Gastroesophageal sphincter (tissue), 4 donors: Measurements from ENCODE around the gene C19orf67. TPM values are rescaled to one million over a fixed set of nuclear protein-coding genes. Genes with fewer than 3 reads are reported as not detected.

Experiments used
- ATAC-seq: fragments of 150-250 bp; one replicate; pipeline ENCODE4 v1.9.1; 2016; ENCODE audit warnings: mild to moderate bottlenecking, moderate library complexity
- H3K27ac ChIP-seq, 4 donors: fragments of 200-600 bp; sonication (generic) in 3 of 4; 1 replicate in 3 of 4; 2 replicates in 1 of 4; pipeline ENCODE4 v1.5.1; 2016 to 2019
- H3K27me3 ChIP-seq: fragments of 200-600 bp; sonication (generic); one replicate; pipeline ENCODE4 v1.5.1; 2019
- H3K36me3 ChIP-seq, 2 donors: fragments of 200-600 bp; sonication (generic); one replicate each; pipeline ENCODE4 v1.5.1; 2019; ENCODE audit warnings: control low read depth in 1 of 2
- H3K4me1 ChIP-seq, 3 donors: fragments of 200-600 bp; sonication (generic); 1 replicate in 2 of 3; 2 replicates in 1 of 3; pipeline ENCODE4 v1.5.1; 2016 to 2019; ENCODE audit warnings: control low read depth in 2 of 3
- H3K4me3 ChIP-seq, 2 donors: fragments of 200-600 bp; sonication (generic); one replicate each; pipeline ENCODE4 v1.5.1; 2019; ENCODE audit warnings: mild to moderate bottlenecking in 1 of 2, moderate library complexity in 1 of 2
- H3K9me3 ChIP-seq, 3 donors: fragments of 200-600 bp; sonication (generic); one replicate each; pipeline ENCODE4 v1.5.1; 2017 to 2019; ENCODE audit warnings: control low read depth in 2 of 3
- CTCF ChIP-seq, 4 experiments: fragments of 200-600 bp in 2 of 4; fragments of 450-650 bp in 2 of 4; sonication (generic) in 1 of 4; IDR thresholded peaks; one replicate each; pipeline ENCODE4 v1.5.1; 2017 to 2019; ENCODE audit warnings: antibody characterized with exemption in 4 of 4, mild to moderate bottlenecking in 2 of 4, moderate library complexity in 2 of 4
- EP300 ChIP-seq: sonication (generic); formaldehyde crosslinking; IDR thresholded peaks from one replicate; pipeline ENCODE4 v1.6.1; 2017; ENCODE audit warnings: antibody characterized with exemption, mild to moderate bottlenecking
- POLR2A ChIP-seq, 2 donors: fragments of 450-650 bp; IDR thresholded peaks; one replicate each; pipeline ENCODE4 v1.6.1; 2017; ENCODE audit warnings: antibody characterized with exemption in 2 of 2, mild to moderate bottlenecking in 2 of 2, moderate library complexity in 1 of 2
- POLR2AphosphoS5 ChIP-seq: sonication (generic); formaldehyde crosslinking; IDR thresholded peaks from one replicate; pipeline ENCODE4 v1.6.1; 2017; ENCODE audit warnings: antibody characterized with exemption
- WGBS, 2 donors: methylation state at CpG; one replicate each; pipeline ENCODE4 v1.1.5; 2018; ENCODE audit warnings: low coverage in 1 of 2; 5-methylcytosine and 5-hydroxymethylcytosine counted together
- total RNA-seq, 4 donors: library from RNA; depleted of rRNA; stranded (reverse); fragments of >200 nt; gene quantifications; one replicate each; pipeline ENCODE4 v1.1.0, GENCODE V29; 2016

The C19orf67 gene
- total RNA-seq, 4 donors from 2014 or later: not detected

- no peak overlapping the region for H3K27ac ChIP-seq
- TF ChIP-seq CTCF (IDR thresholded peaks at IDR 0.05): no peak
- TF ChIP-seq POLR2AphosphoS5: no peak
- no peak for TF ChIP-seq EP300
- TF ChIP-seq POLR2A (IDR thresholded peaks at IDR 0.05): no peak
- peaks cover 0 to 28% (median 10%) of the 10 kb centered on the region in 3 donors for H3K4me1 ChIP-seq
- H3K27me3 ChIP-seq: peaks cover 61% of the 10 kb centered on the region
- H3K36me3 ChIP-seq: no peaks in the 10 kb centered on the region
- no peak overlapping the region for H3K4me3 ChIP-seq
- no peak for ATAC-seq
- no peaks in the 10 kb centered on the region for H3K9me3 ChIP-seq
- WGBS, 2 donors: 39% methylated on average over 3 of the region's 8 CpGs; no CpG with 5 or more reads in 1 of the 2 donors
These were observed 25.9 kb downstream of the C19orf67 start for GRCh38 chr19:14059652-14060155.

GRCh38 chr19:14059093-14059480 is 26.5 kb downstream of the C19orf67 start:
- Histone ChIP-seq H3K27ac (no peak overlapping the region), H3K4me3 (no peak overlapping the region), H3K4me1 (peaks cover 0 to 28% (median 10%) of the 10 kb centered on the region in 3 donors), H3K9me3 (no peaks in the 10 kb centered on the region), H3K36me3 (no peaks in the 10 kb centered on the region), H3K27me3 (peaks cover 61% of the 10 kb centered on the region)
- WGBS, 2 donors: 13 to 38% methylated on average over 2 to 7 of the region's 15 CpGs
- ATAC-seq: no peak
- TF ChIP-seq CTCF (IDR thresholded peaks at IDR 0.05) (peak in 3 of 4 experiments; percentile 23 to 63 (median 43)), POLR2A (IDR thresholded peaks at IDR 0.05) (no peak)

- H3K4me3 ChIP-seq: no peak overlapping the region
- no peaks in the 10 kb centered on the region for H3K36me3 ChIP-seq
- TF ChIP-seq CTCF (IDR thresholded peaks at IDR 0.05) (no peak), EP300 (no peak), POLR2AphosphoS5 (no peak), POLR2A (IDR thresholded peaks at IDR 0.05) (no peak)
- H3K27ac ChIP-seq: no peak overlapping the region
- no peak for ATAC-seq
- peaks cover 0 to 1% (median 0%) of the 10 kb centered on the region in 3 donors for H3K9me3 ChIP-seq
- peaks cover 0 to 28% (median 10%) of the 10 kb centered on the region in 3 donors for H3K4me1 ChIP-seq
- H3K27me3 ChIP-seq: peaks cover 61% of the 10 kb centered on the region
- 16 to 30% methylated on average over 13 to 17 of the region's 17 CpGs for WGBS, 2 donors
These were observed 27.1 kb downstream of the C19orf67 start for GRCh38 chr19:14058182-14059092.

- Histone ChIP-seq H3K4me1 (peaks cover 0 to 28% (median 10%) of the 10 kb centered on the region in 3 donors), H3K36me3 (peaks cover 0 to 4% of the 10 kb centered on the region in 2 donors), H3K27ac (no peak overlapping the region), H3K4me3 (peak overlapping the region in 1 of 2 donors; percentile 50), H3K9me3 (peaks cover 0 to 9% (median 0%) of the 10 kb centered on the region in 3 donors), H3K27me3 (peaks cover 48% of the 10 kb centered on the region)
- TF ChIP-seq POLR2A (IDR thresholded peaks at IDR 0.05): no peak
- TF ChIP-seq EP300: no peak
- TF ChIP-seq POLR2AphosphoS5: no peak
- TF ChIP-seq CTCF (IDR thresholded peaks at IDR 0.05): no peak
- 33 to 40% methylated on average over 6 to 8 of the region's 19 CpGs for WGBS, 2 donors
- ATAC-seq: no peak
These were observed 28.7 kb downstream of the C19orf67 start for GRCh38 chr19:14056741-14057356.
